ENCODE results near the gene SENP5.

Gene SENP5

GRCh38 chr3:196970547-196971093 is 102.9 kb downstream of the SENP5 start:
- no peak for DNase-seq (ENCODE audit: low read depth)
- no peak overlapping the region for H3K4me3 ChIP-seq (ENCODE audit: low read length)
- no peak for TF ChIP-seq CTCF (conservative IDR thresholded peaks at IDR 0.05; ENCODE audit: low read depth, low read length)

DNA sequence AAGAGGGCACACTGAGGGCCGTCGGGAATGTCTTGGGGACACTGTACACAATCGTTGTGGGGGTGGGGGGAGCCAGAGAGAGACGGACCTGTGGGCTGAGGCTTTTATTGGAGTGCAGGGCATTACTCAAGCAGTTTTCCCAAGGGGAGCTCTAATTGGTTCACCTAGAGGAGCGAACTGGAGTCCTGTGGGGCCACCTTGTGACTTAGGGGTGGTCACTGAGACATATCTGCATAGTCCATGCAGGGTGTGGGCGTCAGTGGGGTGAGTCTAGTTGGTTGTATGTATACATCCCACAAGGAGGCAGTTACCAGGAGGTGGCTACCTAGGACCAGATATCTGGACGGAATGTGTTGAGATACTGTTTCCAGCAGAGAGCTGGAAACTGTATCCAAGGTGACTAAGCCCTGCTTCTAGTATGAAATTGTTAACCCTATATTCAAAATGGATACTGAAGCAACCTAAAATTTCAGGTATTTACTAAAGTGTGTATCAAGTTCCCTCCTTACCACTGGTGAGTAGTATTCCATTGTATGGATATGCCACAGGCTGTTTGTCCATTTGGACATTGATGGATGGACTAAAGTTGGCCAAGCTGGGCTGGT is 103.5 kb downstream of the SENP5 start:
- H3K4me3 ChIP-seq (ENCODE audit: low read length) = no peak overlapping the region
- DNase-seq (ENCODE audit: low read depth) = no peak

GRCh38 chr3:196974661-196975060 is 106.9 kb downstream of the SENP5 start:
- TF ChIP-seq CTCF (conservative IDR thresholded peaks at IDR 0.05; ENCODE audit: low read depth, low read length) = no peak
- DNase-seq (ENCODE audit: low read depth) = no peak
- H3K4me3 ChIP-seq (ENCODE audit: low read length) = no peak overlapping the region

More for the DNA sequence above, 103.5 kb downstream of the SENP5 start:
- no peak for TF ChIP-seq CTCF (conservative IDR thresholded peaks at IDR 0.05; ENCODE audit: low read depth, low read length)

- DNase-seq (ENCODE audit: low read depth) = no peak
- no peak for TF ChIP-seq CTCF (conservative IDR thresholded peaks at IDR 0.05; ENCODE audit: low read depth, low read length)
- H3K4me3 ChIP-seq (ENCODE audit: low read length) = no peak overlapping the region
These were observed 107.6 kb downstream of the SENP5 start for GRCh38 chr3:196975349-196975748.

GRCh38 chr3:196976941-196977340 is 109.2 kb downstream of the SENP5 start:
- TF ChIP-seq CTCF (conservative IDR thresholded peaks at IDR 0.05; ENCODE audit: low read depth, low read length) = no peak
- DNase-seq (ENCODE audit: low read depth) = no peak
- no peak overlapping the region for H3K4me3 ChIP-seq (ENCODE audit: low read length)

- no peak for TF ChIP-seq CTCF (conservative IDR thresholded peaks at IDR 0.05; ENCODE audit: low read depth, low read length)
- DNase-seq (ENCODE audit: low read depth) = no peak
- H3K4me3 ChIP-seq (ENCODE audit: low read length) = no peak overlapping the region
These were observed 111.8 kb downstream of the SENP5 start for GRCh38 chr3:196979545-196979944.

DNA sequence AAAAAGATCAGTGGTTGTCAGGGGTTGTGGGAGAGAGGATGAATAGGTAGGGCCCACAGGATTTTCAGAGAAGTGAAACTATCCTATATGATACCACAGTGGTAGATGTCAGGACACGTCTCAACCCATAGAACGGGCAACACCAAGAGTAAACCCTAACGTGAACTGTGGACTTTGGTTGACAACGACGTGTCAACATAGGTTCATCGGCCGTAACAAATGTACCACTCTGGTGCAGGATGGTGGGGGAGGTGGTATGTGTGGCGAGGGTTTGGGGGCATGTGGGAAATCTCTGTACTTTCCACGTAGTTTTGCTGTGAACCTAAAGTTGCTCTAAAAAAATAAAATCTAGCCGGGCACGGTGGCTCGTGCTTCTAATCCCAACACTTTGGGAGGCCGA is 113.9 kb downstream of the SENP5 start:
- no peak for DNase-seq (ENCODE audit: low read depth)
- H3K4me3 ChIP-seq (ENCODE audit: low read length) = no peak overlapping the region
- TF ChIP-seq CTCF (conservative IDR thresholded peaks at IDR 0.05; ENCODE audit: low read depth, low read length) = no peak

All from retinal pigment epithelial cell (primary cell).